ENCODE data around the gene FAM163B.

DNA sequence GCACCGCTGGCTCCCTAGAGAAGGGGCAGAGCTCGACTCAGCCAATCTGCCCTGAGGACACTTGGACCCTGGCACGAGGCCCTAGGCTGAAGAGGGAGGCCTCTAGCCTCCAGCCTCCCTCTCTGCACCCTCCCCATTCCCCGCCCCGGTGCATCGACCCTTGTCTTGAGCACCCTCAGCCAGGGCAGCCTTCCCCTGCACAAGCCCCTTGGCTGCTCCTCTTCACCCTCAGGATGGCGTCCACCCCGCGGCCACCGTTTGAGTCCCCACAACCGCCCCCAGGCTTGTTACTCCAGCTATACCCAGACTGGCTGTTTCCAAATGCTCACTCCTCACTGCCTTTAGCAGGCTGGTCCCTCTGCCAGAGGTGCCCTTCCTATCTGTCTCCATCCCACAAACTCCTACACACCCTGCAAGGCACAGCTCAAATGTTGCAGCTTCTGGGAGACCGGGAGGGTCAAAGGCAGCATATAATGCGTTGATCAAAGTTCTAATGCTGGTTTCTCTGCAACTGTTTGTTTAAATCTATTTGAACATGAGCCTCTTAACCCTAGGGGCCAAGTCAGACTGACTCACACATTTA lies 6.5 kb upstream of the FAM163B start:
- TF ChIP-seq, protein P1, sequence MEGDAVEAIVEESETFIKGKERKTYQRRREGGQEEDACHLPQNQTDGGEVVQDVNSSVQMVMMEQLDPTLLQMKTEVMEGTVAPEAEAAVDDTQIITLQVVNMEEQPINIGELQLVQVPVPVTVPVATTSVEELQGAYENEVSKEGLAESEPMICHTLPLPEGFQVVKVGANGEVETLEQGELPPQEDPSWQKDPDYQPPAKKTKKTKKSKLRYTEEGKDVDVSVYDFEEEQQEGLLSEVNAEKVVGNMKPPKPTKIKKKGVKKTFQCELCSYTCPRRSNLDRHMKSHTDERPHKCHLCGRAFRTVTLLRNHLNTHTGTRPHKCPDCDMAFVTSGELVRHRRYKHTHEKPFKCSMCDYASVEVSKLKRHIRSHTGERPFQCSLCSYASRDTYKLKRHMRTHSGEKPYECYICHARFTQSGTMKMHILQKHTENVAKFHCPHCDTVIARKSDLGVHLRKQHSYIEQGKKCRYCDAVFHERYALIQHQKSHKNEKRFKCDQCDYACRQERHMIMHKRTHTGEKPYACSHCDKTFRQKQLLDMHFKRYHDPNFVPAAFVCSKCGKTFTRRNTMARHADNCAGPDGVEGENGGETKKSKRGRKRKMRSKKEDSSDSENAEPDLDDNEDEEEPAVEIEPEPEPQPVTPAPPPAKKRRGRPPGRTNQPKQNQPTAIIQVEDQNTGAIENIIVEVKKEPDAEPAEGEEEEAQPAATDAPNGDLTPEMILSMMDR (IDR thresholded peaks at IDR 0.05; ENCODE audit: low read depth, low read length, poor library complexity, severe bottlenecking) = no peak
- no peak for TF ChIP-seq EZH2phosphoT487 (IDR thresholded peaks at IDR 0.05; ENCODE audit: borderline replicate concordance, low read length)

Measured in DOHH2 (cell line).